GM21360 (cell line): ENCODE measurements around the gene FBLN1.
"Not testable (repeated sequence)": the region's sequence is repeated elsewhere in the genome, so short reads cannot be mapped to it uniquely, and the experiment has no call there.

ENCODE experiments used
- ATAC-seq: cut with Tn5 transposase; IDR thresholded peaks from one replicate; pipeline ENCODE4 v1.9.1; 2021; ENCODE audit warnings: mild to moderate bottlenecking, moderate library complexity; ENCODE audit not compliant: unreplicated experiment

The FBLN1 gene

DNA sequence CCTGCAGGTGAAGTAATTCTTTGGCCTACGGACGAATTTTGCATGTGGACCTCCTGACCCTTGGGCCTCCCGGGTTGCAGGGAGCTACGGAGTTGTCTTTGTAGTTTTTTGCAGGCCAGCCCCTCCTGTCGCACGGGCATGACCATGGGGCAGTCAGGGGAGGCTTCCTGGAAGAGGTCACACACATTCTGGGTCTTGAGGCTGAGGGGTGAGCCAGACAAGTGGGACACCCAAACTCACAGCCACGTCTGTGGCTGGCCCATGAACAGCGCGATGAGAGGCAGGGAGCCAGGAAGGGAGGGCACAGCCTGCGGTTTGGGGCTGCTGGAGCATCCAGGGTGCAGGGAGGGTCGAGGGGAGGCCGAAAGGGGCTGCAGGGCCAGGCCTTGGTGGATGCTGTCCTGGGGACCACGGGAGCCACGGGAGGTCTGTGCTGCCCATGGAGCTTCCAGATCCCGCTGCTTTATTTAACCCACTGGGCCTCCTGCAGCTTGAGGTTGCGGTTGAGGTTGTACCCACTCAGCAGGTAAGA is 78.9 kb downstream of the FBLN1 start:
- no peak for ATAC-seq

DNA sequence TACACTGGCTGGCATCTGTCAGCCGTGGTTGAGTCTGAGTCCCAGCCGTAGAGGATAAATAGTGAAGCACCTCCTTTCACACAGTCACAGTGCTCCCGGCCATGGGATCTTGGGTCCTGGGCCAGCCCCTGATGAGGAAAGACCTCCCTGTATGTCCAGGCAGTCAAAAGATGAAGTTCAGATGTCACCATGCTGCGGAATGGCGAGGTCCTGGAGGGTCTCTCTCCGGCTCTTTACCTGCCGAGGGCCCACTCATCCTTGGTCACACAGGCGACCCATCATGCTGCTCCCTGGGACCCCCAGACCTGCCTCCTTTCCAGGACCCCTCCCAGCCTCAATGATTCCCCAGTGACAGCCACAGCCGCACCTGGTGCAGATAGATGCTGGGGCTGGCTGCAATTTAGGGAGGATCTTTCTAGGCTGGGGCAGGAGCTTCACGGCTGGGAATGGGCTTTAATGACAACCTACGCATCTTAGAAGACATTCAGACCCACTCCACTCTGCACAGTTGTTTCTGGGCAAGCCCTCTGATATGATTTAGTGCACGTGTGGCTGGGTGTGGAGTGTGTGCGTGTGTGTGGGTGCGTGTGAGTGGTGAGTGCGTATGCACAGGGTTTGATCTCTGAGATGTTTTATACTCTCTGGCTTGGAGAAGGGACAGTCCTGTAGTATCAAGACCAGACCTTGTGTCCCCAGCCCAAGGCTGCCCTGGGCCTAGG is 79.7 kb downstream of the FBLN1 start:
- no peak for ATAC-seq

DNA sequence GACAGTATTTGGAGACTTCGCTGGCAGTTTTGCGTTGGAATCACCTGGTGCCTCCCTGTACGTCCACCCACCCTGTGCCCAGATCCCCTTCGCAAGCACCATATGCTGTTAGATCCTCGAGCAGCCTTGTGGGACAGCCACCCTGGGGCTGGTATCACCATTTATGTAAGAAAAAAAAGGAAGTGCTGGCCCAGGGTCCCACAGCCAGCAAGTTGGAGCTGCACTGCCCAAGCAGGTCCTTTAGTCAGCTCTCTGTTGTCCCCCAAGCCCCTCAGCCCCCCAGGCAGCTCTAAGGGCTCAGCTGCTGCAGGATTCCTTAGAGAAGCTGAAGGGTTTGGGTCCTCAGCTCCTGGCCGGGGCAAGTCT is 80.3 kb downstream of the FBLN1 start:
- no peak for ATAC-seq

DNA sequence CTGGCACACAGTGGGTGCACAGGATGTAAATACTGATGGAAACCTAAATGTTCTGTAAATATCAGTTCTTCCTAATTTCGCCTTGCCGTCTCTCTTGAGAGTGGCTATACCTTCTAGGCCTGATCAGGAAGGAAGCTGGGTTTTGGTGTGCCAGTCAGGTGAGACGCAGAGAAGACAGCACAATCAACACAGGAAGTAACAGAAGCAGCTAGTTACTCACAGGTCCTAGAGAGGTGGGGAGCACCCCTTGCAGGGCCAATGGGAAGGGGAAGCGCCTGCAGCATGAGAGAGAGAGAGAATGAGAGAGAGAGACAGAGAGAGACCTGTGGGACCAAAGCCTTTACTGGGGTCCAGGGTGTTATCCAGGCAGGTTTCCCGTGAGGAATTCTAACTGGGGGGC is 80.8 kb downstream of the FBLN1 start:
- no peak for ATAC-seq

DNA sequence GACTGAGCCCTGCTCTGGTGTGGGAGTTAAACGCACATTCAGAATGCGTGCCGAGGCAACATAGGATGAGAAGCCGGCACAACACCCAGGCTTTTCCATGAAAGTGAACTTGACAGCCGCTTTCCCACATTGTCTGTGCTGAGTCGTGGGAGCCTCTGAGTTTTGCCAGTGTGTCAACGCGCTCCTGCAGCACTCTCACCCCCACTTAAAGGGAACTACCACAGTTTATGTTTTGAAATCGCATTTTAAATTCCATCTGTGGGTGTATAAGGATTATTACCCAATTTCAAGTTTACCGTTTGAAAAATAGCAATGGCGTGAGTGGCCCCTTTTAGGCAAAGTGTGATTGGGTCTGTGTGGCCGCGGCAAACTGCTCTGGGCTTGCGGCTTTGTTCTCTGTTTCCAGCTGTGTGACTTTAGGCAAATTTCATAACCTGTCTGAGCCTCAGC is 81.5 kb downstream of the FBLN1 start:
- no peak for ATAC-seq

DNA sequence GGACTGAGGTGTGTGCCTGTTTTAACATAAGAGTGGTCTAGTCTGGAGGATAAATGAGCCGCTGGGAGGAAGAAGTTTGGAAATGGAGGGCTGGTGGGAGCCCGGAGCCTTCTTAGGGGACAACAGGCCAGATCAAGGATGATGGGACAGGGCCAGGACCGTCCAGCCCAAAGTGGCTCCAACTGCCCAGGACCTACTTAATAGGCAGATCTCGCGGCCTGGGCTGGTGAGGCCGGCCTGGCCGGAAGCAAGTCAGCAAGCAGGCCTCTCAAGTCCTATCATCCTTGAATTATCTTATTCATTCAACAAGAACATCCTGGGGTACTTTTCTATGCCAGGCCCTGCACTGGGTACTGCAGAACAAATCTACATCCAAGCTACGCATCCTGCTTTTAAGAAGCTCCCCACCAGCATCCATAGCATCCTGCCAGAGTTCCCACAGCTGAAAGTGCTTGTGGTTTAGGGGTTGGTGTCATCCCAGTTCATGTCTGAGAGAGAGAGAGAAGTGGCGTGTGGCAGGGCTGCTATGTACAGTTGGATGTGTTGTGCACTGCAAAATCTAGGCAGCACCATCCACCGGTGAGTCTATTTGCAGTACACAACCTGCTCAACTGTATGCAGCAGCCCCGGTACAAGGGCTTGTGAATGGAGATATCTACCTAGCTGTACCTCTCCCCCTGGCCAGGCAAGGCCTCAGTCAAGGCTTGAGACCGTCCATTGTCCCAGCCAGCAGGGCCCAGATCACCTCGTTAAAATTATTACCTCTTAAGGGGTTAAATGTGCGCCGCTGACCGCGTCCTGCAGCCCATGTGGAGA is 82.1 kb downstream of the FBLN1 start:
- no peak for ATAC-seq

DNA sequence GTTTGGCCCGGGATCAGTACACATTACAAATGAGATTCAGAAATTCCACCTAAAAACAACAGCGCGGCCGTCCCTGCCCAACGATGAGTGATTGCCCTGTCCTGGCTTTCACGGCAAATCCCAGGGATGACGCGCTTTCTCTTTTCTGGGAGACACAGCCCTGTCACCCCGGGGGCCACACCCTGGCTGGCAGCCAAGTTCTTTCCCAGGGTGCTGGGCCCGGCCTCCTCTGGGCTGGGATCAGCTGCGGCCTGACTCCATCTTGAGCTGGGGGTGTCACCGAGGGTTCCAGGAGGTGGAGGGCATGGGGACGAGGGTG is 82.7 kb downstream of the FBLN1 start:
- no peak for ATAC-seq

DNA sequence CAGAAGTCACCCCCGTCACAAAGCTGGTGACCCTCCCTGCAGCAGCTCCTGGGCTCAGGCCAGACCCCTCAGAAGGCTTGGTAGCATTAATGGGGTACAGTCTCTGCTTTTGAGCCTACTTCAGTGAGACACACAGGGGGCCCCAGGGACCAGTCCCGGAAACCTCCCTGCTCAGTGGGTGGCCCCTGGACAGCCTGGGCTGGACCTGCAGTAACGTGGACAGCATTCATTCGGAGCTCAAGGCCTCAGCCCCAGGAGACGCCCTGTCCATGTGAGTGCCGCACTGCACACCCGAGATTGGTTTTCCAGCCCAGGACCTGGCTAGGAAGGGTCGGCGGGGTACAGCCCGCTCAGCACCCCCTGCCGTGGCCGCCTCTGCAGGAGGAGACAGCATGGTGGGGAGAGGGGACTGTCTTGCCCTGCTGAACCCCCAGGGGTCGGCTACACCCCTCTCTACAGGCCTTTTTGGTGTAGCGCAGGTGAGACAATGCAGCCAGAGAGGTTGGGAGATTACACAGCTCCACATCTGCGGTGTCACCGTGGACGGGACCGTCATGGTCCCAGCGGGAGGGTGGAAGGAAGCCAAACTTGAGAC is 83.4 kb downstream of the FBLN1 start:
- no peak for ATAC-seq

DNA sequence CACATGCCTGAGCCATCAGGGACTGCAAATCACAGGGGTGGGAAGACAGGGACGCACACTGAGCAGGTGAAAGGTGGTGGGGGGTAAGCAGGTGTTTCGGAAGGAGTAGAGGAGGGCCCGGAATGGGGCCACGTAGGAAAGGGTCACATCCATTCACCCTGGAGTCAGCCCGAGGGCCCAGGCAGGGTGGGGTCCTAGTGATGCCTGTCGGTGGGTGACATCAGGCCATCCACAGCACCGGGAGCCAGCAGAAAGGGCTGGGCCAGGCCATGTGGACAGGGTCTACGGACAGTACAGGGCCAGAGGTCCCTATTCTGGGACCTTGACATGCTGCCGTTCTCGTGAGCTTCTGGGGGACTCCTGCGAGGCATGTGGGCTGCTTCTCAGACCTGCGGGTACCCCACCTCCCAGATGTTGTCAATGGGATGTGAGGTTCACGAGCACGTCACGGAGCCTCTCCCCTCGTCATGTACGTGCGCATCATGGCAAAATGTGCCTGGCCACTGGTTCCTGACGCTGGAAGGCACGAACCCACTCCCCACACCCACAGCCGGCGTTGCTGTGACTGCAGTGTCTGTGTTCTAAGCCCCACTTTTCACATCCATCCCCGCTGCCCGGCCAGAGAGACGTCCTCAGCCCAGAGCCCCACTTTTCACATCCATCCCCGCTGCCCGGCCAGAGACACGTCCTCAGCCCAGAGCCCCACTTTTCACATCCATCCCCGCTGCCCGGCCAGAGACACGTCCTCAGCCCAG is 84.1 kb downstream of the FBLN1 start:
- ATAC-seq, result no peak

DNA sequence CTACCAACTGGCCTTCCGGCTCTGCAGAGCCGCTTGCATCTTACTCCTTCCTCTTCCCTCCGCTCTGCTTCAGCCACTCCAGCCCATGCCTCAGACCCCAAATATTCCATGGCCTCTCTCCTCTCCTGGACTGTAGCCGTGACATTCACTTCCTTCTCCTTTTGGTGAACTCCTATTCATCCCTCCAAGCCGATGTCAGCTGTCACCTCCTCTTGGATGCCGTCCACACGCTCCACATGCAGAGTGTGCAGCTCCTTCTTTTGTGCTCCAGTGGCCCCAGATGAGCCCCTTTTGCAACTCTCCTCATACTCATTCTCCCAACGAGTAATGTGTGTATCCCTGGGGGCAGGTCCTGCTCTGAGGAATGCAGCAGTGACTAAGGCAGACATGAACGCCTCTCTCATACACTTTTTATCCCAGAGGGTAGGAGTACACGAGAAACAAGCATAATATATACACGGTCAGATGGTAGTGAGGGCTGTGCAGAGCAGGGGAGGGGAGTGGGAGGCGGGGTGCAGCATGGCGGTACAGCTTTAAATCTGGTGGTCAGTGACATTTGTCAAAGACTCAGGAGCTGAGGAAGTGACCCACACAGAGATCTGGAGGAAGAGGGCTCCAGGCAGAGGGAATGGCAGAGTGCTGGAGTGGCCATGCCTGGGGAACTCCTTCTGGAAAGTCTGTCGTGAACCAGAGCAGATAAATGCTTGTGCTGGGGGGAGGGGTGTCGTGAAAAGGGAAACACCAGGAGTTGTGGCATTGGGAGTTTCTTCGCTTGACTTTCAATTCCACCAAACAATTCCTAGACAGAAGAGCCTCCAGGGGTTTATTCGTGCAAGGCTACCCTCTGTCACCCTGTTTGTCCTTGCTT is 85.2 kb downstream of the FBLN1 start:
- ATAC-seq, result no peak

DNA sequence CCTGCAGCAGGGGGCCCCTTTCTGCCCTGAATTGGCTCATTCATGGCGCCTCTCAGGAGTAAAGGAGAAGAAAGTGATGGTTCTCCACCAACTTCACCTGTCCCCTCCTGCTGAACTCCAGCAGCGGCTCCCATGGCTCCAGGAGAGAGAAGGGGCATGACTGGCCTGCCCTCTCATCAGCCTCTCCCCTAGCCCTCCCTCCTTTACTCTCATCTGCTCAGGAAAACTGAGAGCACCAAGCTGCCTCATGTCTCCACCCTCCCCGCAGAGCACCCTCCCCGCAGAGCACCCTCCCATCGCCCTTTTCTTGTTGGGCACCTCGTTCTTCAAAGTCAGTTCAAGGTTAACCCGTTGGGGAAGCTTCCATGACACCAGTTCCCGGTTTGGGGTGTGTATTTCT is 86.9 kb downstream of the FBLN1 start:
- ATAC-seq, result no peak

DNA sequence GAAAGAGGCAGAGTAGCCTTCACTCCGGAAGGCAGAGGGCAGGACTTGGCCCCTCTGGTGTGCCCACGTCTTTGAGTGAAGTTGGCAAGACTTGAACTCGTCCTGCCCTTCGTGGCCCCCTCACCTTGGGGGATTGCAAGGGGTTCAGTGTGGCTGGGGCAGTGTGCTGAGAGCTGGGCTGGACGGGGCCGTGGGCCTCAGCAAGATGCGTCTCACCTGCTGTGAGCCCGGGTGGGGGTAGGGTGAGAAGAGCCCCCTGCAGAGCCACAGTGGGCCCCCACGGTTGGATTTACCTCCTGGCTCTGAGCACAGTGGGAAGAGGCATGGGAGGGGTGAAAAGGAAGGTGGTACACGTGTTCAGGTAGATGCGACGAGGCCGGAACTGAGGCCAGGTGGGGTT is 87.6 kb downstream of the FBLN1 start:
- ATAC-seq, result no peak

DNA sequence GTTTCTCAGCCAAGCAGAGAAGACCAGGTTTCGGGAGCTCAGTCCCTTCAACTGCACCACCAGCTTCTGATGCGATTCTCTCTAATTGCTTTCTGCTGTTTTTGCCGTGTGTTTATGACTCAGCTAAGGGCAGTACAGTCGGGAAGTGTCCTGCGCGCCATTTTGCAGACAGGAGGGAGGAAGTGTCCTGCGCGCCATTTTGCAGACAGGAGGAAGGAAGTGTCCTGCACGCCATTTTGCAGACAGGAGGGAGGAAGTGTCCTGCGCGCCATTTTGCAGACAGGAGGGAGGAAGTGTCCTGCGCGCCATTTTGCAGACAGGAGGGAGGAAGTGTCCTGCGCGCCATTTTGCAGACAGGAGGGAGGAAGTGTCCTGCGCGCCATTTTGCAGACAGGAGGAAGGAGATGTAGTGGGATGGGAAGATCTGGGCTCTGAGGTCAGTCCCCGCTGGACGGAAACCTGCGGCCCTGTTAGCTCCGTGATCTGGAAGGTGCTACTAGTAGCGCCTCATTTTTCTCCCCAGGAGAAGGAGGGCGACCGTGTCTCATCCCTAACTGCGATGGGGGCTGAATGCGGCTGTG is 89.0 kb downstream of the FBLN1 start:
- not testable (repeated sequence) for ATAC-seq

DNA sequence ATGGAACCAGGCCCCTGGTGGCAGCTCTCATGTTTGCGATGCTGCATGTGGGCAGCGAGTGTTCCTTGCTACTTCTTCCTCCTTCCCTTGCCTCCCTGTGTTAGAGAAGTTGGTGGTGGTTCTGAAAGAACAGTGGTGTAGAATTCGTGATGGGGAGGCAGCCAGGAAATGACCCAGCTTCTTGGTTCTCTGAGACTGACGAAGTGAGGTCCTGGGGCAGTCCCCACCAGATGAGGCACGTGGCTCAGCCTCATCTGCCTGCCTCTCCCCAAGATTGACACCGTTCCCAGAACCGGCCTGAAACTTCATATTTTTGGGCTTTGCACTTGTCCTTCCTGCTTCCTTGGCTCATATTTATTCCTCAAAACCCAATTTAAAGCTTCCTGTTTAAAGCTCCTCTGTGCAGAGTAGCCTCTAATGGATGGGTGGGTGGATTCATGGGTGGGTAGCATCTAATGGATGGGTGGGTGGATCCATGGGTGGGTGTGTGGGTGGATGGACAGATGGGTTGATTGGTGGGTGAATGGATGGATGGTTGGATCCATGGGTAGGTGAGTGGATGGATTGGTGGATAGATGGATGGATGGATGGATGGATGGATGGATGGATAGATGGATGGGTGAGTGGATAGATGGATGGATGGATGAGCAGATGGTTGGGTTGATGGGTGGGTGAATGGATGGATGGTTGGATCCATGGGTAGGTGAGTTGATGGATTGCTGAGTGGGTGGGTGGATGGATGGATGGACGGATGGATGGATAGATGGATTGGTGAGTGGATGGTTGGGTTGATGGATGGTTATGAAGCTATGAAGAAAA is 91.6 kb downstream of the FBLN1 start:
- no peak for ATAC-seq

DNA sequence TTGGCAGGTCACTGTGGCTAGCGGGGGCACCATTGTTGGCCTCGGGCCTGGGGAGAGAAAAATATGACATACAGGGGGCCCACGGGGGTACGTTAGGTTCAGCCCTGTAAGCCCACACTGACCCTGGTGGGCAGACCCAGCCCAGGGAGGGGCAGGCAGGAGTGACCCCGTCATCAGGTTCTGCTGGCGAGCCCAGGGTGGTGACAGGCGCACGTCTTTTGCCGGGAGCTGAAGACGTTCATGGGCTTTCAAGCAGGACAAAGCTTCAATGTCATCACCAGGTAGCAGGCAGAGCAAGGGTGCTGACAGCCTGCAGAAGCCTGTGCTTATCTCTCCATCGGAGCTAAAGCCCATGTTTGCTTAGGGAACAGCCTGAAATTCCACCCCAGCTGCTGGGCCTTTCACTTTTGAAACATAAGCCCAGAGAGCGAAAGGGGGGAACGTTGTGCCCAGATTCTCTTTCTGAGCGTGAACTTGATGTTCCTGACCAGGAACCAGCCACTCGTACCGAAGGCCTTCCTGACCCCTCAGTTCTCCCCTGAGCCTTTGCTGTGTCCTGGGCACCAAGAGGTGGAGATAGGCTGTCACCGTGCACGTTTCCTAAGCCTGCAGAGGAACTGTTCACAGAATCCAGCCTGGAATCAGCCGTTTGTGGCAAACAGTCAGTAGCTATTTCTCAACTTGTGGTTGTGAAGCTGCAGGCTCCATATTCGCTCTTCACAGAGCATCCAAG is 94.9 kb downstream of the FBLN1 start:
- ATAC-seq, result no peak

DNA sequence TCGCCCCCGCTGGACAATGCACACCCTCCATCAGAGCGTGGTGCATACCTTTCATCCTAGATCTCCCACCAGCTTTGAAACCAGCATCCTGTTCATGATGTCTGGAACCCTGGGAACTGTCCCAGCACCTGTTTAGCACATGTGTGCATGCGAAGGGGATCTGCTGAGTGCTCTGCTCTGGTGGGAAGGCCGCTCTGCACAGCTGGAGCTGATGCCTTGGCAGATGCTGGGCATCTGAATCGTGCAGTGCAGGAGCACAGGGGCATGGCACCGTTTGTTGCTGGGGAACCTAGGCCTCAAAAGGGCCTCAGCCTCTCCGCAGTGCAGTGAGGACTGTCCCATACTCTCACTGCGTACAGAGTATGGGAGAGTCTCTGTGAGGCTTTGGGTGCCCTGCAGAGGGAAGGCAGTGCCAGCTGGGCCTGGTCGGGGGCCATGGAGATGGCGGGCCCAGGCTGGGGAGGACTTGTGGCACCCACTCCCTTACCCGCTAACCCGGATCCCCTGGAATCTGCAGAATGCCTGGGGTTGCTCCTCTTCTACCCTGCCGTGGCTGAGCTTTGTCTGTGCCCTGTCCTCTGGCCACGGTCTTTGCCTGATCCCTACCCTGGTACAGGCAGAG is 96.0 kb downstream of the FBLN1 start:
- no peak for ATAC-seq

DNA sequence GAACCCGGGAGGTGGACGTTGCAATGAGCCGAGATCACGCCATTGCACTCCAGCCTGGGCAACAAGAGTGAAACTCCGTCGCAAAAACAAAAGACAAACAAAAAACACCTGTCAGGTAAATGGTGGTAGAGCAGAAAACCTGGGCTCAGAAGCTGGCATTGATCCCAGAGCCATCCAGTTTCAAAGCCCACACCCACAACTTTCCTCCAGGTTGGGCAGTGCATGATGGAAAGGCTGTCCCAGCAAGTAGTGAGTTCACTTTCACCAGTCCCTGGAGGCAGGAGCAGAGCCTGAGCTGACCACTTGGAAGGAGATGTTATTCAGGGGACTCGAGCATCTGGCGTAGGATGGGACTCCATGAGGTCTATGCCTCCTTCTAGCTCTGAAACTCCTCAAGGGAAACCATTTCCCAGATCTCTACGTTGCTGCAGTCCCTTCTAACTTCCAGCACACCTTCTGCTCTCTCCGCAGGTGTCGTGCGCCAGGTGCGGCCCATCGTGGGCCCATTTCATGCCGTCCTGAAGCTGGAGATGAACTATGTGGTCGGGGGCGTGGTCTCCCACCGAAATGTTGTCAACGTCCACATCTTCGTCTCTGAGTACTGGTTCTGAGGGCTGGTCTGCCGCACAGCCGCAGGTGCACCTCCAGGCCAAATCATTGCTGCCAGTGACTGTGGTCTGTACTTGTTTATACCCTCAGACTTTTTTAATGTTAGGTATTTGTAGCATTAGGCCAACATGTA is 97.3 kb downstream of the FBLN1 start:
- no peak for ATAC-seq
